ENCODE data around the gene COL6A1. TPM values are rescaled to one million over a fixed set of nuclear protein-coding genes. Genes with fewer than 3 reads are reported as not detected.

The COL6A1 gene
- polyA plus RNA-seq, 1 donor from 2014 or later: 29.4 TPM

GRCh38 chr21:46011267-46011967 is 29.8 kb downstream of the COL6A1 start:
- no peaks in the 10 kb centered on the region for H3F3A ChIP-seq (ENCODE audit: insufficient read depth, low read length, poor library complexity, severe bottlenecking)
- H3K79me2 ChIP-seq (replicated peaks; ENCODE audit: insufficient read depth, low read length): no peaks in the 10 kb centered on the region
- H3K9me3 ChIP-seq (ENCODE audit: low read length): no peaks in the 10 kb centered on the region
- H2AFZ ChIP-seq (ENCODE audit: low read depth, low read length): no peak overlapping the region
- no peak overlapping the region for H3K4me2 ChIP-seq (ENCODE audit: low read length)
- no peaks in the 10 kb centered on the region for H4K20me1 ChIP-seq (ENCODE audit: insufficient read depth)
- no peak overlapping the region for H3K4me3 ChIP-seq (ENCODE audit: low read length)
- TF ChIP-seq RAD21 (conservative IDR thresholded peaks at IDR 0.05) (no peak), CTCF (IDR thresholded peaks at IDR 0.05; ENCODE audit: poor library complexity, severe bottlenecking) (no peak), MXI1 (conservative IDR thresholded peaks at IDR 0.05; ENCODE audit: poor library complexity, severe bottlenecking) (no peak)
- H3K36me3 ChIP-seq (ENCODE audit: insufficient read depth, low read length): no peaks in the 10 kb centered on the region
- H3K9me2 ChIP-seq (ENCODE audit: insufficient read depth, low read length): no peaks in the 10 kb centered on the region
- no peak overlapping the region for H3K27ac ChIP-seq (ENCODE audit: low read length)
- H3K27me3 ChIP-seq (ENCODE audit: insufficient read depth, low read depth, low read length): no peaks in the 10 kb centered on the region
- no peak overlapping the region for H3K9ac ChIP-seq (ENCODE audit: low read length)

GRCh38 chr21:46012154-46012553 is 30.6 kb downstream of the COL6A1 start:
- H3K9me3 ChIP-seq (ENCODE audit: low read length): no peaks in the 10 kb centered on the region
- H3K9me2 ChIP-seq (ENCODE audit: insufficient read depth, low read length): no peaks in the 10 kb centered on the region
- no peaks in the 10 kb centered on the region for H3K27me3 ChIP-seq (ENCODE audit: insufficient read depth, low read depth, low read length)
- TF ChIP-seq EP300 (conservative IDR thresholded peaks at IDR 0.05; ENCODE audit: poor library complexity, severe bottlenecking) (no peak), CTCF (IDR thresholded peaks at IDR 0.05; ENCODE audit: poor library complexity, severe bottlenecking) (no peak)
- H4K20me1 ChIP-seq (ENCODE audit: insufficient read depth): no peaks in the 10 kb centered on the region
- H3K9ac ChIP-seq (ENCODE audit: low read length): no peak overlapping the region
- no peak overlapping the region for H3K4me2 ChIP-seq (ENCODE audit: low read length)
- no peak overlapping the region for H2AFZ ChIP-seq (ENCODE audit: low read depth, low read length)
- no peak overlapping the region for H3K27ac ChIP-seq (ENCODE audit: low read length)
- no peak overlapping the region for H3K4me3 ChIP-seq (ENCODE audit: low read length)
- H3F3A ChIP-seq (ENCODE audit: insufficient read depth, low read length, poor library complexity, severe bottlenecking): no peaks in the 10 kb centered on the region
- no peaks in the 10 kb centered on the region for H3K36me3 ChIP-seq (ENCODE audit: insufficient read depth, low read length)
- no peaks in the 10 kb centered on the region for H3K79me2 ChIP-seq (replicated peaks; ENCODE audit: insufficient read depth, low read length)

GRCh38 chr21:46014828-46015227 is 33.3 kb downstream of the COL6A1 start:
- Histone ChIP-seq H3K79me2 (replicated peaks; ENCODE audit: insufficient read depth, low read length) (no peaks in the 10 kb centered on the region), H3K27me3 (ENCODE audit: insufficient read depth, low read depth, low read length) (no peaks in the 10 kb centered on the region), H3K36me3 (ENCODE audit: insufficient read depth, low read length) (no peaks in the 10 kb centered on the region), H4K20me1 (ENCODE audit: insufficient read depth) (no peaks in the 10 kb centered on the region), H3F3A (ENCODE audit: insufficient read depth, low read length, poor library complexity, severe bottlenecking) (no peaks in the 10 kb centered on the region), H3K9ac (ENCODE audit: low read length) (no peak overlapping the region), H3K4me2 (ENCODE audit: low read length) (no peak overlapping the region), H3K9me3 (ENCODE audit: low read length) (no peaks in the 10 kb centered on the region), H3K9me2 (ENCODE audit: insufficient read depth, low read length) (no peaks in the 10 kb centered on the region), H3K4me3 (ENCODE audit: low read length) (no peak overlapping the region), H3K27ac (ENCODE audit: low read length) (no peak overlapping the region), H2AFZ (ENCODE audit: low read depth, low read length) (no peak overlapping the region)
- TF ChIP-seq EZH2 (IDR thresholded peaks at IDR 0.05; ENCODE audit: borderline replicate concordance, insufficient read depth, low read length, poor library complexity, severe bottlenecking) (no peak), MXI1 (conservative IDR thresholded peaks at IDR 0.05; ENCODE audit: poor library complexity, severe bottlenecking) (no peak), REST (IDR thresholded peaks at IDR 0.05; ENCODE audit: borderline replicate concordance) (no peak), EP300 (conservative IDR thresholded peaks at IDR 0.05; ENCODE audit: poor library complexity, severe bottlenecking) (no peak), POLR2AphosphoS5 (IDR thresholded peaks at IDR 0.05) (no peak), CTCF (IDR thresholded peaks at IDR 0.05; ENCODE audit: poor library complexity, severe bottlenecking) (no peak), TAF1 (IDR thresholded peaks at IDR 0.05; ENCODE audit: low read depth) (no peak), SMC3 (conservative IDR thresholded peaks at IDR 0.05; ENCODE audit: poor library complexity) (no peak), RAD21 (conservative IDR thresholded peaks at IDR 0.05) (no peak)

Data from neural cell (in vitro differentiated cells).